ENCODE data around the gene CPM. TPM values are rescaled to one million over a fixed set of nuclear protein-coding genes. Genes with fewer than 3 reads are reported as not detected.

The CPM gene
- total and polyA plus RNA-seq, 2 of the 4 experiments (the other 2 are of a cell fraction) = 2.0 to 8.8 TPM

DNA sequence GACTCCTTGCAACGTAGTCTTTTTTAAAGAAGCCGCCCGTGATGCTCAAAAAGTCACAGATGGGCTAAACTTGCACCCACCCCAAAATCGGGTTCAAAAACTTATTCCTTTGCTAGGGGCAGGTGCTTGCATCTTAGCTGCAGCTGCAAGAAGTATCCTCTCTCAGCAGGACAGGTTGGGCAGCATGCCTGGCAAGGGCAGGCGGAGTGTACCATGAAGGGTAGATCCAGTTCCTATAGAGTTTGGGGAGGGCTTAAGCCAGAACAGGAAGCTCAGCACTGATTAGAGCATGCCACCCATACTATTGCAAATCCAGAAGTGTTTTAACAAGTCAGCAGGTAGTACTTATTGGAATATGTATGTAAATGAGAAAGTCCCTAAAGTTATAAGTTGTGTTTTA, 48.7 kb downstream of the CPM start:
- no peak for ATAC-seq (ENCODE audit: low read depth)
- Histone ChIP-seq H2BK15ac (ENCODE audit: low read depth, low read length) (no peak overlapping the region), H3K18ac (ENCODE audit: low read depth, low read length) (no peak overlapping the region), H4K20me1 (ENCODE audit: insufficient read depth, low read length) (no peaks in the 10 kb centered on the region), H3K4me1 (ENCODE audit: control insufficient read depth, insufficient read depth, low read length) (no peaks in the 10 kb centered on the region), H2AK5ac (ENCODE audit: low read depth, low read length) (no peak overlapping the region), H3K4ac (ENCODE audit: low read depth, low read length) (no peak overlapping the region), H3K36me3 (ENCODE audit: control insufficient read depth, insufficient read depth, low read length) (no peaks in the 10 kb centered on the region), H3K9me3 (ENCODE audit: control insufficient read depth, insufficient read depth, low read length) (peaks cover 2% of the 10 kb centered on the region; the same call in 1 of the 2 replicates), H3K79me1 (ENCODE audit: low read depth in 1 of 2, low read length in 2 of 2) (no peaks in the 10 kb centered on the region), H3K9me1 (ENCODE audit: insufficient read depth, low read length) (no peaks in the 10 kb centered on the region), H4K8ac (ENCODE audit: low read depth in 2 of 2, low read length in 2 of 2) (no peak overlapping the region), H2AFZ (replicated peaks; ENCODE audit: low read length, poor library complexity) (no peak overlapping the region), H3K14ac (replicated peaks; ENCODE audit: low read depth, low read length) (no peak overlapping the region), H2BK20ac (ENCODE audit: low read depth, low read length) (no peak overlapping the region), H4K91ac (ENCODE audit: insufficient read depth, low read depth, low read length) (no peak overlapping the region), H3K4me2 (ENCODE audit: low read depth, low read length) (no peak overlapping the region), H3K4me3 (ENCODE audit: insufficient read depth, low read depth, low read length) (no peak overlapping the region), H3K9ac (ENCODE audit: low read depth, low read length) (no peak overlapping the region), H4K5ac (ENCODE audit: low read depth, low read length) (no peak overlapping the region), H2BK5ac (ENCODE audit: low read depth, low read length, poor library complexity, severe bottlenecking) (no peak overlapping the region), H2AK9ac (replicated peaks; ENCODE audit: low read depth, low read length, poor library complexity) (no peak overlapping the region), H3K27me3 (ENCODE audit: control insufficient read depth, insufficient read depth, low read length) (no peaks in the 10 kb centered on the region), H3K56ac (ENCODE audit: extremely low read depth, insufficient read depth, low read length) (no peak overlapping the region), H3K23ac (ENCODE audit: low read depth, low read length) (no peak overlapping the region), H2BK120ac (ENCODE audit: low read depth, low read length) (no peak overlapping the region), H3K27ac (ENCODE audit: insufficient read depth, low read length) (no peak overlapping the region)
- POLR2A ChIA-PET (ENCODE audit: unreplicated experiment) = no interaction called here
- CTCF ChIA-PET = no interaction called here
- DNase-seq = no peak
- WGBS, 2 experiments (ENCODE audit: extremely low coverage in 2 of 2, insufficient read length in 1 of 2) = no CpG with 5 or more reads among the region's 5 CpGs
- in situ Hi-C loops (cut with MboI; ENCODE audit: low sequenced_read_pairs) (no loop called here), dilution Hi-C loops (cut with HindIII; ENCODE audit: low sequenced_read_pairs, unreplicated experiment) (no loop called here), intact Hi-C loops (cut with micrococcal nuclease) (no loop called here)
- no peak for TF ChIP-seq RAD21 (IDR thresholded peaks at IDR 0.05; ENCODE audit: low read length)
- no peak for TF ChIP-seq POLR2A (IDR thresholded peaks at IDR 0.05; ENCODE audit: low read depth, low read length)
- no peak for TF ChIP-seq MAFK (IDR thresholded peaks at IDR 0.05; ENCODE audit: low read depth, low read length)
- TF ChIP-seq, protein P1, sequence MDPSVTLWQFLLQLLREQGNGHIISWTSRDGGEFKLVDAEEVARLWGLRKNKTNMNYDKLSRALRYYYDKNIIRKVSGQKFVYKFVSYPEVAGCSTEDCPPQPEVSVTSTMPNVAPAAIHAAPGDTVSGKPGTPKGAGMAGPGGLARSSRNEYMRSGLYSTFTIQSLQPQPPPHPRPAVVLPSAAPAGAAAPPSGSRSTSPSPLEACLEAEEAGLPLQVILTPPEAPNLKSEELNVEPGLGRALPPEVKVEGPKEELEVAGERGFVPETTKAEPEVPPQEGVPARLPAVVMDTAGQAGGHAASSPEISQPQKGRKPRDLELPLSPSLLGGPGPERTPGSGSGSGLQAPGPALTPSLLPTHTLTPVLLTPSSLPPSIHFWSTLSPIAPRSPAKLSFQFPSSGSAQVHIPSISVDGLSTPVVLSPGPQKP (IDR thresholded peaks at IDR 0.05; ENCODE audit: borderline replicate concordance, low read depth, low read length) = no peak
- TF ChIP-seq, protein P2, sequence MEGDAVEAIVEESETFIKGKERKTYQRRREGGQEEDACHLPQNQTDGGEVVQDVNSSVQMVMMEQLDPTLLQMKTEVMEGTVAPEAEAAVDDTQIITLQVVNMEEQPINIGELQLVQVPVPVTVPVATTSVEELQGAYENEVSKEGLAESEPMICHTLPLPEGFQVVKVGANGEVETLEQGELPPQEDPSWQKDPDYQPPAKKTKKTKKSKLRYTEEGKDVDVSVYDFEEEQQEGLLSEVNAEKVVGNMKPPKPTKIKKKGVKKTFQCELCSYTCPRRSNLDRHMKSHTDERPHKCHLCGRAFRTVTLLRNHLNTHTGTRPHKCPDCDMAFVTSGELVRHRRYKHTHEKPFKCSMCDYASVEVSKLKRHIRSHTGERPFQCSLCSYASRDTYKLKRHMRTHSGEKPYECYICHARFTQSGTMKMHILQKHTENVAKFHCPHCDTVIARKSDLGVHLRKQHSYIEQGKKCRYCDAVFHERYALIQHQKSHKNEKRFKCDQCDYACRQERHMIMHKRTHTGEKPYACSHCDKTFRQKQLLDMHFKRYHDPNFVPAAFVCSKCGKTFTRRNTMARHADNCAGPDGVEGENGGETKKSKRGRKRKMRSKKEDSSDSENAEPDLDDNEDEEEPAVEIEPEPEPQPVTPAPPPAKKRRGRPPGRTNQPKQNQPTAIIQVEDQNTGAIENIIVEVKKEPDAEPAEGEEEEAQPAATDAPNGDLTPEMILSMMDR (conservative IDR thresholded peaks at IDR 0.05; ENCODE audit: low read depth, low read length) = no peak
- TF ChIP-seq NFE2L2 (IDR thresholded peaks at IDR 0.05; ENCODE audit: low read depth, low read length) = no peak
- no peak for TF ChIP-seq CEBPB (IDR thresholded peaks at IDR 0.05; ENCODE audit: low read depth, low read length)
- TF ChIP-seq MAZ (IDR thresholded peaks at IDR 0.05; ENCODE audit: borderline replicate concordance, low read depth, low read length) = no peak
- TF ChIP-seq, protein P3, sequence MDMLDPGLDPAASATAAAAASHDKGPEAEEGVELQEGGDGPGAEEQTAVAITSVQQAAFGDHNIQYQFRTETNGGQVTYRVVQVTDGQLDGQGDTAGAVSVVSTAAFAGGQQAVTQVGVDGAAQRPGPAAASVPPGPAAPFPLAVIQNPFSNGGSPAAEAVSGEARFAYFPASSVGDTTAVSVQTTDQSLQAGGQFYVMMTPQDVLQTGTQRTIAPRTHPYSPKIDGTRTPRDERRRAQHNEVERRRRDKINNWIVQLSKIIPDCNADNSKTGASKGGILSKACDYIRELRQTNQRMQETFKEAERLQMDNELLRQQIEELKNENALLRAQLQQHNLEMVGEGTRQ (IDR thresholded peaks at IDR 0.05; ENCODE audit: low read depth, low read length) = no peak
- no peak for TF ChIP-seq RCOR1 (IDR thresholded peaks at IDR 0.05; ENCODE audit: insufficient replicate concordance, low read length)
- no peak for TF ChIP-seq FOS (IDR thresholded peaks at IDR 0.05; ENCODE audit: low read depth, low read length)
- no peak for TF ChIP-seq CHD1 (IDR thresholded peaks at IDR 0.05; ENCODE audit: low read depth, low read length)
- no peak for TF ChIP-seq RFX5 (IDR thresholded peaks at IDR 0.05; ENCODE audit: low read depth, low read length)
- BruUV-seq (replicated peaks) = no TSS peak
